HG03108 (cell line): ENCODE data around the gene BLTP1.

Experiments
- ATAC-seq: cut with Tn5 transposase; IDR thresholded peaks from one replicate; pipeline ENCODE4 v1.9.1; 2021; ENCODE audit warnings: moderate library complexity; ENCODE audit not compliant: unreplicated experiment

The BLTP1 gene

GRCh38 chr4:122163767-122164166, 11.6 kb downstream of the BLTP1 start:
- no peak for ATAC-seq

- ATAC-seq, result no peak
These were observed 15.2 kb downstream of the BLTP1 start for GRCh38 chr4:122167369-122167768.

- no peak for ATAC-seq
These were observed 18.6 kb downstream of the BLTP1 start for GRCh38 chr4:122170775-122171174.

GRCh38 chr4:122171323-122171722, 19.2 kb downstream of the BLTP1 start:
- ATAC-seq, result no peak

- no peak for ATAC-seq
These were observed 20.1 kb downstream of the BLTP1 start for GRCh38 chr4:122172266-122172665.

- ATAC-seq, result no peak
These were observed 26.8 kb downstream of the BLTP1 start for GRCh38 chr4:122178961-122179360.

DNA sequence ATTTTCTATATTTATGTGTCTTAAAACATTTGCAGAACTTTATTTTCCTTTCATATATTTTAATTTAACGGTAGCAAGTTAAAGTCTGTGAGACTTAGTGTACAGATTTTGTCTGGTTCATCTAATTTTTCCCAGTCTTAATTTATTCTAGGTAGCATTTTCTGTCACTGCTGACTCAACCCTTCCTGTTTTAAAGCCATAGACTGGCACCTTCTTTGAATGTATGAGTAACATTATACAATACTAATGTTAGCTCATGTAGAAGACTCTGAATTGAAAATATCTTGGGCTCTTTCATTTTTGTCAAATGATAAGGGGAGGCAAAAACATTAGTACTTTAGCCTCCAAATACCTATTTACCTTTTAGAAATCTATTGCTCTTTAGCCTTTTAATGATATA, 43.6 kb downstream of the BLTP1 start:
- no peak for ATAC-seq
